ENCODE measurements around the gene DNMBP. TPM values are rescaled to one million over a fixed set of nuclear protein-coding genes. Genes with fewer than 3 reads are reported as not detected.

Gene DNMBP
- polyA plus RNA-seq, 2 of the 4 experiments (the other 2 are of a cell fraction) = 13.7 to 20.3 TPM

GRCh38 chr10:99981581-99982199 lies 28.1 kb downstream of the DNMBP start:
- Histone ChIP-seq H3K4me2 (peak overlapping the region; percentile 55), H3K27ac (peak overlapping the region; percentile 47 to 80), H3K9me3 (no peaks in the 10 kb centered on the region), H3K4me3 (no peak overlapping the region), H3K4me1 (peaks cover 62% of the 10 kb centered on the region)
- TF ChIP-seq PHF8 (IDR thresholded peaks at IDR 0.05; ENCODE audit: borderline replicate concordance, low read depth) (no peak), RFX5 (IDR thresholded peaks at IDR 0.05) (no peak), NR3C1 (IDR thresholded peaks at IDR 0.05) (no peak), NFE2L2 (conservative IDR thresholded peaks at IDR 0.05; ENCODE audit: low read length) (no peak), CHD2 (IDR thresholded peaks at IDR 0.05; ENCODE audit: low read length, partially characterized antibody) (no peak), RNF2 (IDR thresholded peaks at IDR 0.05; ENCODE audit: borderline replicate concordance, low read depth) (no peak), JUN (IDR thresholded peaks at IDR 0.05) (no peak), JUNB (IDR thresholded peaks at IDR 0.05) (no peak), KDM1A (IDR thresholded peaks at IDR 0.05; ENCODE audit: low read depth) (no peak), HMGXB4 (CRISPR knock-in tag; IDR thresholded peaks at IDR 0.05; ENCODE audit: borderline replicate concordance) (no peak), KDM5A (IDR thresholded peaks at IDR 0.05) (no peak), BCL3 (IDR thresholded peaks at IDR 0.05) (no peak), HDAC2 (IDR thresholded peaks at IDR 0.05) (no peak)
- DNase-seq (ENCODE audit: low read depth in 1 of 2, low spot score in 1 of 2) (no peak), FAIRE-seq (no peak), ATAC-seq (no peak; a peak in 1 of 6 replicates)
- CTCF ChIA-PET = interaction anchor here (1.8 to 9.0 kb wide), 2 partner anchors 15 to 28 kb away, joined by 4 to 58 read pairs; partner anchors contain the start of gene DNMBP
- WGBS (ENCODE audit: missing lambda C conversion rate) = 65% methylated on average over 6 of the region's 6 CpGs
- POLR2A ChIA-PET = interaction anchor here (0.6 to 1.0 kb wide), 2 partner anchors 8 to 24 kb away, joined by 3 to 5 read pairs; no protein-coding TSS in a partner anchor

- POLR2A ChIA-PET = no interaction called here
- Histone ChIP-seq H3K9me3 (no peaks in the 10 kb centered on the region), H3K4me2 (no peak overlapping the region), H3K4me3 (no peak overlapping the region), H3K27ac (peak overlapping the region in 1 of 2 experiments; percentile 28; a peak in 2 of 6 replicates), H3K4me1 (peaks cover 75% of the 10 kb centered on the region)
- CTCF ChIA-PET = interaction anchor here (1.0 to 9.0 kb wide), 7 partner anchors 9 to 66 kb away, joined by 3 to 58 read pairs (median 4); partner anchors contain the start of gene DNMBP
- no peak for TF ChIP-seq ZSCAN20 (CRISPR knock-in tag; IDR thresholded peaks at IDR 0.05)
- no peak for TF ChIP-seq FOSB (CRISPR knock-in tag; IDR thresholded peaks at IDR 0.05)
- TF ChIP-seq KDM1A (IDR thresholded peaks at IDR 0.05; ENCODE audit: low read depth) = no peak
- TF ChIP-seq RNF2 (IDR thresholded peaks at IDR 0.05; ENCODE audit: borderline replicate concordance, low read depth) = no peak
- no peak for TF ChIP-seq CHD2 (IDR thresholded peaks at IDR 0.05; ENCODE audit: low read length, partially characterized antibody)
- no peak for TF ChIP-seq HDAC2 (IDR thresholded peaks at IDR 0.05)
- no peak for TF ChIP-seq GATA3 (IDR thresholded peaks at IDR 0.05; ENCODE audit: borderline replicate concordance)
- no peak for TF ChIP-seq HOXB5 (CRISPR knock-in tag; IDR thresholded peaks at IDR 0.05)
- no peak for TF ChIP-seq TFCP2L1 (CRISPR knock-in tag; IDR thresholded peaks at IDR 0.05)
- 89% methylated on average over 5 of the region's 5 CpGs for WGBS (ENCODE audit: missing lambda C conversion rate)
- FAIRE-seq (no peak), DNase-seq (ENCODE audit: low read depth in 1 of 2, low spot score in 1 of 2) (no peak), ATAC-seq (no peak)
Observed at GRCh38 chr10:99979066-99979685, 30.6 kb downstream of the DNMBP start.

GRCh38 chr10:99977916-99978315 lies 31.8 kb downstream of the DNMBP start:
- Histone ChIP-seq H3K27ac (peak overlapping the region; percentile 60 to 66; a peak in 5 of 6 replicates), H3K9me3 (no peaks in the 10 kb centered on the region), H3K4me2 (peak overlapping the region; percentile 73), H3K4me1 (peaks cover 67% of the 10 kb centered on the region), H3K4me3 (no peak overlapping the region)
- DNase-seq (ENCODE audit: low read depth in 1 of 2, low spot score in 1 of 2) = no peak
- no peak for FAIRE-seq
- no peak for ATAC-seq
- POLR2A ChIA-PET = interaction anchor here (0.7 kb wide), 1 partner anchor 12 kb away, joined by 3 read pairs; no protein-coding TSS in a partner anchor
- CTCF ChIA-PET = interaction anchor here (0.8 to 9.0 kb wide), 5 partner anchors 9 to 32 kb away, joined by 3 to 58 read pairs (median 3); partner anchors contain the start of gene DNMBP
- WGBS (ENCODE audit: missing lambda C conversion rate) = 67% methylated on average over 5 of the region's 5 CpGs
- TF ChIP-seq USF2 (IDR thresholded peaks at IDR 0.05) (no peak), HOXB13 (CRISPR knock-in tag; IDR thresholded peaks at IDR 0.05; ENCODE audit: low read depth) (no peak), POLR2AphosphoS2 (conservative IDR thresholded peaks at IDR 0.05; ENCODE audit: low read length) (no peak), HEYL (CRISPR knock-in tag; IDR thresholded peaks at IDR 0.05) (no peak), FOXS1 (CRISPR knock-in tag; IDR thresholded peaks at IDR 0.05) (no peak), BHLHE40 (IDR thresholded peaks at IDR 0.05; ENCODE audit: low read depth, low read length) (no peak), E2F6 (IDR thresholded peaks at IDR 0.05; ENCODE audit: borderline replicate concordance, low read depth) (no peak), MAFK (IDR thresholded peaks at IDR 0.05; ENCODE audit: partially characterized antibody) (no peak), HES2 (IDR thresholded peaks at IDR 0.05) (no peak), SMC3 (IDR thresholded peaks at IDR 0.05) (no peak), CEBPB (IDR thresholded peaks at IDR 0.05) (no peak)
